Measurements from ENCODE around the gene ACKR2.

DNA sequence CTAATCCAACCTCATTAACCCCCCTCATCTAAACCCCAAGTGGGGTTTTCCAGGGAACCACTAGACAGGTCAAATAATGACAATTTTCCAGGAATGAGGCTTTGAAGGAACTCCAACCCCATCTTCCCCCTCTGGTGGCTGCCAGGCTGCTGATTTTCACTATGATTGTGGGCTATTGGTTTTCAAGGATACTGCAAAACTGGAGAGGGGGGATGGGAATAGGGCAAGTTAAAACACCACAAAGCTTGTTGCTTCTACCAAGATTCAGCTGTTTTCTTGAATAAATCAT is 86.3 kb downstream of the ACKR2 start:
- TF ChIP-seq EZH2phosphoT487 (IDR thresholded peaks at IDR 0.05; ENCODE audit: low read depth) = no peak
- TF ChIP-seq, protein P1, sequence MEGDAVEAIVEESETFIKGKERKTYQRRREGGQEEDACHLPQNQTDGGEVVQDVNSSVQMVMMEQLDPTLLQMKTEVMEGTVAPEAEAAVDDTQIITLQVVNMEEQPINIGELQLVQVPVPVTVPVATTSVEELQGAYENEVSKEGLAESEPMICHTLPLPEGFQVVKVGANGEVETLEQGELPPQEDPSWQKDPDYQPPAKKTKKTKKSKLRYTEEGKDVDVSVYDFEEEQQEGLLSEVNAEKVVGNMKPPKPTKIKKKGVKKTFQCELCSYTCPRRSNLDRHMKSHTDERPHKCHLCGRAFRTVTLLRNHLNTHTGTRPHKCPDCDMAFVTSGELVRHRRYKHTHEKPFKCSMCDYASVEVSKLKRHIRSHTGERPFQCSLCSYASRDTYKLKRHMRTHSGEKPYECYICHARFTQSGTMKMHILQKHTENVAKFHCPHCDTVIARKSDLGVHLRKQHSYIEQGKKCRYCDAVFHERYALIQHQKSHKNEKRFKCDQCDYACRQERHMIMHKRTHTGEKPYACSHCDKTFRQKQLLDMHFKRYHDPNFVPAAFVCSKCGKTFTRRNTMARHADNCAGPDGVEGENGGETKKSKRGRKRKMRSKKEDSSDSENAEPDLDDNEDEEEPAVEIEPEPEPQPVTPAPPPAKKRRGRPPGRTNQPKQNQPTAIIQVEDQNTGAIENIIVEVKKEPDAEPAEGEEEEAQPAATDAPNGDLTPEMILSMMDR (IDR thresholded peaks at IDR 0.05; ENCODE audit: low read depth, low read length) = no peak
